Posterior vena cava (tissue), 2 donors: Measurements from ENCODE around the gene PFKFB1. TPM values are rescaled to one million over a fixed set of nuclear protein-coding genes. Genes with fewer than 3 reads are reported as not detected.
"Not testable (repeated sequence)": the region's sequence is repeated elsewhere in the genome, so short reads cannot be mapped to it uniquely, and the experiment has no call there.

Experiments used
- DNase-seq: peaks from one replicate; pipeline ENCODE4 v3.0.0-alpha.2; 2020; ENCODE audit warnings: low spot score
- intact Hi-C, 2 donors: fragments of 100-400 bp; cut with DNase I; formaldehyde crosslinking; loops; one replicate each; pipeline versions ENCODE4 v1.14.1 to v1.14.2; 2022 to 2023
- total RNA-seq, 2 donors: library from RNA; stranded (reverse); fragmentation: NEBNext Ultra II Directional; extraction: Animal tissue kit (Norgen Biotek cat#: 25700); gene quantifications; one replicate each; pipeline ENCODE4 v1.2.1, GENCODE V29; 2021
- donor health status: DM: yes; HTN: yes; CAD: no.
- donor health status: DM: yes; HTN: yes; CAD: no.

Gene PFKFB1
- total RNA-seq, 2 donors from 2014 or later = 0.14 to 0.42 TPM

DNA sequence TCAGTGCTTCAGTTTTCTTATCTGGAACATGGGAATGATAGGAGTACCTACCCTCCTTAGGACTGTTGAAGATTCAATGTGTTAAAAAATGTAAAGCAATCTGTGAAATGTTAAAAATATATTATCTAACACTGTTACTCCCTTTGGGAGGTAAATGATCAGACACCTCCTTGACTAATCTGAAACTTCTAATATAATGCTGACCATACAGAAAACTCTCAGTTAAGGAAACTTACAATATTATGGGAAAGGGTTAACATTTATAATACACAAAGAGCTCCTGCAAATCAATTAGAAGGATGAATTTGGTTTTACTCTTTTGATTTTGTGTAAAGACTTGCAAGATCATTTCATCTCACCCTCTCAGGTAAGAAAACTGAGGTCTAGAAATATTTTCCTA lies 1.6 kb upstream of the PFKFB1 start:
- DNase-seq = no peak
- intact Hi-C loops = no loop called here

DNA sequence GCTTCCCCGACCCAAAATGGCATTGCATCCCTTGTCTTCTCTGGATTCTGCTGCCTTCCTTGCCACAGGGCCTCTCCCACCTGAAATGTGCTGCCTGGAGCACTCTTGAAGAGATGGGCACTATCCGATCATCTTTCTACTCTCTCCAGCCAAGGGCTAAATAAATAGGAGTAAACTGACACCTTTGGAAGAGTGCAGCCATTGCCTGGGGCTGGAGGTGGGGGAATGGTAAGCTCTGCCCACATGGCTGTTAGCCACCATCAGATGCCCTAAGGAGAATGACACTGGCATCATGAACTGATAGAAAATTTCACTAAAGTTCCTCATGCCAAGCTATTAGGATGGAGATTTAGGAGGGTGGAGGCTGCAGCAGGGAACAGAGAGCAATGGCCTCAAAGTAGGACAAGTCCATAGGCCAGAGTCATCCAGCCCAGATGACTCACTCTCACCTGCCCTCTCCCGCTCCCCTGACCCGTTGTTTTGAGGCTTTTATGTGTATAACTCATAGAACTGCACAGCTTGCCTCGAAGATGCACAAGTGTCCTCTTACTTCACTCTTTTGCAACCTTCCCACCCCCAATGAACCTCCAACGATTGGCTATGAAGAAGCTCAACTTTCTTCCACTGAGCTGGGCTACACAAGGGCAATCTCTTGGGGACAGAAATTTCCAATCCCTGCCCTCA lies 822 bp upstream of the PFKFB1 start:
- intact Hi-C loops = no loop called here
- no peak for DNase-seq

DNA sequence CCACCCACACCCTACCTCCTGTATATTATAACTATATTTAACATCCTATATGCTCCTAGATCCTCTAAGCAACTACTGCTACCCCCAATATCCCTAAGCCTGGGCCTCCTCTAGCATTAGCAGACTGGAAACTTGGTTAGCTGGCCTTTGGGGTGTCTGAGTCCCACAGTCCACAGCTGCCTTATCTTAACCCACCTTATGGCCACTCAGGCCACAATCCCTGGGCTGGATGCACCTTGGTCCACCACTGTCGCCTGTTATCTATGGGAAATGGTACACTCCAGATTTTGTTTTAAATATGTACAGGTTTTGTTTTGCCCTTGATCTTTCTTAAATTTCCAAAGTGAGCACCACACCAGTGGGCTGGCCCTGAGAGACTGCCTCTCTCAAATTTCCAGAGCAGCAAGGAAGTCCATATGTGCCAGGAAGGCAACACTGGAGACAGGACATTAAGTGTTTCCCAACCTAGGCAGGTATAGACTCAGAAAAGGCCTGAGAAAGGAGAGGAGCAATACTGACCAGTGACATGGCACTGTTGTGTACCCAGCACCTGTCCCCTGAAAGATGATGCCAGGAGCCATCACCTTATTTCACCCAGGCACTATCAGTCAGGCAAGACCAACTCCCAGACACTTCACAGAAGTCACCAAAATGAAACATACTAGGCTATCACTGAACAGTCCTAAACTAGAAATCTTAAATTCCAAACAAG lies 921 bp downstream of the PFKFB1 start:
- intact Hi-C loops = no loop called here
- no peak for DNase-seq

DNA sequence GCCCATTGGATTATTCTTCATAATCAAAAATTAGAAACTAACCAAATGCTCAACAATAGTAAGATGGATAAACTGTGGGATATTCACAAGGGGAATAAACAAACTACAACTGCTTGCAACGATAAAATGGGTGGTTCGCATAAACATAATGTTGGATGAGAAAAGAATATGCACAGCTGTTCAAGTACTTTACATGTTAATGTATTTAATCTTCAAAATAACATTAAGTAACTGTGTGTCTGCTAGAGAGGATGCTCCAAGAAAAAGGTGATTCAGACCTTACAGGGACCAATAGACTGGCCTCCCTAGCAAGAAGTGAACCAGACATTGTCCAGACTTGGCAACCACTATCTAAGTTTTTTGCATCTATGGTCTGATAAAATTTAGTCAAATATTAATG lies 2.3 kb downstream of the PFKFB1 start:
- intact Hi-C loops = no loop called here
- no peak for DNase-seq

DNA sequence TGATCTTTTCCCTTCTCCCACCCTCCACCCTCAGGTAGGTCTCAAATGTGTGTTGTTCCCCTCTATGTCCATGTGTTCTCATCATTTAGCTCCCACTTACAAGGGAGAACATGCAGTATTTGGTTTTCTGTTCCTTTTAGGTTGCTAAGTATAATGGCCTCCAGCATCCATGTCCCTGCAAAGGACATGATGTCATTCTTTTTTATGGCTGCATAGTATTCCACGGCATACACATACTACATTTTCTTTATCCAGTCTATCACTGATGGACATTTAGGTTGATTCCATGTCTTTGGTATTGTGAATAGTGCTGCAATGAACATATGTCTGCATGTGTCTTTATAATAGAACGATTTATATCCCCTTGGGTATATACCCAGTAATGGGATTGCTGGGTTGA lies 10.7 kb downstream of the PFKFB1 start:
- intact Hi-C loops, DNase-seq: not testable (repeated sequence)

DNA sequence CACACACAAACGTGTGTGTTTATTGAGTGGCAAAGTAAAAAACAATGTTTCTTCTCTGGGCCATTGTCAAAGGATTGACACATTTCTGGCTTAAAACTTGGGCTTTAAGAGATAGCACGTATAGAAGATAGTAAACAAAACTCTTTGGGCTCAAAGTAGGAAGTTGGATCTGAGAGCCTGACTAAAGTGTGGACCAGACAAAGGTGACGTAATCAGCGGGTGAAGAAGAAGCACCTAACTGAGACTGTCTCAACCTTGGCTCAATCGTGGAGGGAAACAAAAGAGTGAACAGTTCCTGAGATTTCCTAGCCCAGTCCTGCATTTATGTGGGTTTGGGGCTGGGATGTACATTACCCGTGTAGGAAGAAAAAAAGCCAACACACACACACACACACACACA lies 13.7 kb downstream of the PFKFB1 start:
- intact Hi-C loops = no loop called here
- no peak for DNase-seq

DNA sequence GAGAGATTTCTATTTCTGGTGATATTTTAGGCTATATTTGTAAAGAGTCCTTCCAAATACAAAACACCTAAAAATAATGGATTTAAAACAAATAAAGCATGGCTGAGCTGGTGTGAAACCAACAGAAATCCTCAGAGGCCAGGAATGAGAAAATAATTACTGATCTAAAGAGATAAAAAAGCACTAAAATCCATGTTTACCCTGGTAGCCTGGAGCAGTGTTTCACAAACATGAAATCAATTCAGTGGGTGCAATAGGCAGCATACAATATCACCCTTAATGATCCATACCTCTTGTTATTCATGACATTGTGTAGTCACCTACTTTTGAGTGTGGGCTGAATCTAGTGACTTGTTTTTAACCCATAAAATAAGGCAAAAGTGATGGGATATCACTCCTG lies 14.6 kb downstream of the PFKFB1 start:
- DNase-seq = no peak
- intact Hi-C loops = no loop called here

DNA sequence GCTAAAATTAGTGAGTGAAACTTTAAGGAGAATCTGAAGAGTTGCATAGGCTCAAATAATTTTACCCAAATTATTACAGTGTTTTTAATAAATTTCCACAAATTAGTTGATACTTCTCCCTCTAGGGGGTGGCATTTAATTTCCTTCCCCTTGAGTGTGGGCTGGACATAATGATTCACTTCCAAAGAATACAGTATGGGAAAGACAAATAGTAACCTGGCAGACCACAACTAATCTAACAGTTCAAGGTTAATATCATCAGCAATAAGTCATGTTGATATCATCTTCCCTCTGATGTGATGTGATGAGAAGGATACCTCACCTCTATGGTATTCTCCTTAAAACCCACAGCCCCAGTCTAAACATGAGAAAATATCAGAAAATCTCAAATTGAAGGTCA lies 15.5 kb downstream of the PFKFB1 start:
- intact Hi-C loops = no loop called here

DNA sequence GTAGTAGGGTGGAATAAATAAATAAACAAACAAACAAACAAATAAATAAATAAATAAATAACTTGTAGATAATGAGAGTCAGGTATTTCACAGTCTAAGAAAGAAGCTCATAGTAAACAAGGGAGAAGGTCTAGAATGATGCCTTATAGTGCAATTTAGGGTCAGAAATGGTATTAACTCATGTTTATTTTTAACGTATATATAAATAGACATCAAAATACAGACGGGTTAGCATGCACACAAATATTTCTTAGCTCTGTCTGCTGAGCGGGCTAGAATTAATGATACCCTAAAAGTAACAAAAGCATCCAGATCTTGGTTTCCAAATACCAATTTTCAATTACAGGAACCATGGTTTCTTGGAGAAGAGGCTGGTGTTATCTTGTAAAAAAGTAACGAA lies 16.6 kb downstream of the PFKFB1 start:
- intact Hi-C loops = no loop called here

More for the DNA sequence above, 15.5 kb downstream of the PFKFB1 start:
- DNase-seq = no peak

DNA sequence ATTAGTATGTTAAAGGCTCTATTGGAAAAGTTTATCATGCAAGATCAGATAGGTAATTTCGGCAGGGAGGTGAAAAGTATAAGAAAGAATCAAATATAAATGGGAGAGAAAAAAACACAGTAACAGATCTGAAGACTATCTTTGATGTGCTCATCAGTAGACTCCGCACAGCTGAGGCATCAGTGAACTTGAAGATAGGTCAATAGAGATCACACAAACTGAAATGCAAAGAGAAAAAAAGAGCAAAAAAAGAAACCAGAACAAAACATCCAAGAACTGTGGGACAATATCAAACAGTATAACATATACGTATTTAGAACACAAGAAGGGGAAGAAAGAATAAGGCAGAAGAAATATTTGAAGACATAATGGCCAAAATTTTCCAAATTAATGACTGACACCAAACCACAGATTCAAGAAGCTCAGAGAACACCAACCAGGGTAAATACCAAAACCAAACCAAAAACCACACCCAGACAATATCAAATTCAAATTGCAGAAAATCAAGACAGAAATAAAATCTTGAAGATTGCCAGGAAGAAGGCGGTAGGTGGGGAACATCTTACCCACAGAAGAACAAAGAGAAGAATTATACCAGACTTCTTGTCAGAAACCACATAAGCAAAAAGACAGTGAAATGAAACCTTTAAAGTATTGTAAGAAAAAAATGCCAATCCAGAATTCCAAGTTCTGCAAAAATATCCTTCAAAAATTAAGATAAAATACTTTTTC lies 29.1 kb downstream of the PFKFB1 start:
- DNase-seq = no peak
- intact Hi-C loops = no loop called here

More for the DNA sequence above, 16.6 kb downstream of the PFKFB1 start:
- DNase-seq = no peak

DNA sequence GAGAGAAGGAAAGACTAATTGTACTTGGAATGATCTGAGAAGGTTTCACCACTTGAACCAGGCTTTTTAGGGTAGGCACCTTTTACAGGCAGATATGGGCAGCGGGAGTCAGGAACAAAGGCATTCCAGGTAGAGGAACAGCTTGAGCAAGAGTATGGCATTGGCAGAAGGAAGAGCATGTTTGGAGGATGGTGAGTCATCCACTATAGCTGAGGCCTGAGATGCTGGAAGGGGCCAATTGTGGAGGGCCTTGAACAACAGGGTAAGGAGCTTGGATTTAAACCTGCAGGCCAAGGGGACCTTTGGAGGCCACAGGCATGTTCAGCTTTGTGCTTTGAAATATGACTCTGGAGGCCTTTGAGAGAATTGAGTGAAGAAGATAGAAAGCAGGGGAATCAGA lies 32.2 kb downstream of the PFKFB1 start:
- intact Hi-C loops = no loop called here

DNA sequence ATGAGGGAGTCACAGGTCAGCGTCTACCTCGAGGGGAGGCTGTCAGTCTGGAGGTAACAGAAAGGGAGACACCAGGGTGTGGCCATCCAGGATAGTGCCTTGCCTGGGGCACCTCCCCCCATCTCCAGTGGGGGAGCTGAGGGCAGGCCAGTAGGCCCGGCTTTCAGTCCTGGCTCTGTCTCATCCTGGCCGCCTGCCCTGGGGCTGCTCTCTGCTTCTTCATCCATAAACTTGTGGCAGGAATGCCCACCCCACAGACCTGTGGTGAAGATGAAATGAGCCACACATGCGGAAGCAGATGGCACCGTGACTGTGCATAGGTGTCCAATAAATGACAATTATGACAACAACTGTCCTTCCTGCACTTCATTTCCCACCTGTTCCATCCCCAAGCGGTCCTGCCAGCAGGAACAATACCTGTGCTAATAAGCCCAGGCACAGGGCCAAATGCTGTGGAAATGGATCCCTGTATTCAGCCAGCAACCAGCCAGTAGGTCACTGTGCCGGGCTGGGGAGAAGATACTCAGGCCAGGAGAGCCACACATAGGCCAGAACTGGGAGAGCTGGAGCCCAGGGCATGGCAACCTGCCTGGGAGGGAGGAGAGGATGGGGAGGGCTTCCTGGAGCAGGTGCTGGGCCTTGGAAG lies 43.1 kb downstream of the PFKFB1 start:
- no peak for DNase-seq
- intact Hi-C loops = no loop called here

More for the DNA sequence above, 32.2 kb downstream of the PFKFB1 start:
- DNase-seq = no peak

DNA sequence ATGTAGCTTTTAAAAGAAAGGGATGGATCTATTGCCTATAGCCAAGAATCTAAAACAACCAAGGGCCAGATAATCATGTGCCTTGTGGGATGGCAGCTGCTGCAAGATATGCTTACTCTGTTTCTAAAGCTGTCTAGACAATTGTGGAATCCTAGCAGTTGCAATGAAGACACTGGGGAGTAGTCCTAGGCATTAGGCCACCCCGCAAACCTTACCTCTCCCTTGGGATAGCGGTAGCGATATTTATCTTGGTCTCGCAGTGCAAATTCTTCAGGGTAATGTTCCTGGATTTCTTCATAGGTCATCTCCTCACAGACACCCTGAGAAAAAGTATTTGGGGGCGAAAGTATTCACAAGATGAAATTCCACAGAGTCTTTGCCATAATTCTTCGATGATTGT lies 48.8 kb downstream of the PFKFB1 start:
- no peak for DNase-seq
- intact Hi-C loops = no loop called here

DNA sequence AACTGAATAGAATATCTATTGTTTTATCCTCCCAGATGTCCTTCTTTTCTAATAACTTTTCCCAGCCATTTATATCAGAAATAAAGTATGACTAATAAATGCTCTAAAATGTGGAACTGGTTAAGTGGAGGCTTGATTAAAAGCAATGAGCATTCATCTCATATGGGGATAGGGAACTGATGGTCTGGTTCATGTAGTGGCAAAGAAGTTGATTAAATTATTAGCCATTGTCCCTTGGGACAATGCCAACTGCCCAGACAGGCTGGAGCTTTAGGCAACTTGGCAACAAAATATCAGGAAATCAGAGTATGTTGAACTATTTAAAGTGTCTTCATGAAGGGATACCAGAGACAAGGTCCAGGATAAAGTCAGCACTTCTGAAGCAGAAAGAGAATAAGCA lies 49.2 kb downstream of the PFKFB1 start:
- intact Hi-C loops = no loop called here
- DNase-seq = no peak

DNA sequence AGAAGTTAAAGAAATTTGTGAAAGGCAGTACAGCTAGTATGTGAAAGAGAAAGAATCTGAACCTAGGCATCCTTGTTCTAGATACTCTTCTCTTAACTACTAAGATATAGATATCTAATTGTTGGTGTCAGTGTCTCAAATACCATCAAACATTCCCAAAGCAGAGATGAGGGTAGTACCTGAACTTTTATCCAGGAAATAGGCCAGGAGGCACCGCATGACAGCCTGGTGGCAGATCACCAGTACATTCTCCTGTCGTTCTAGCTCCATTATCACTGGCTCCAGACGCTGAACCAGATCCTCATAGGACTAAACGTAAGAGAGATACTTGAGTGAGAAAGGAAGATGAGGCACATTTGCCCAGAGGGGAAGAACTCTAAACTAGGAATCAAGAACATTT lies 56.6 kb downstream of the PFKFB1 start:
- intact Hi-C loops = no loop called here
- no peak for DNase-seq

DNA sequence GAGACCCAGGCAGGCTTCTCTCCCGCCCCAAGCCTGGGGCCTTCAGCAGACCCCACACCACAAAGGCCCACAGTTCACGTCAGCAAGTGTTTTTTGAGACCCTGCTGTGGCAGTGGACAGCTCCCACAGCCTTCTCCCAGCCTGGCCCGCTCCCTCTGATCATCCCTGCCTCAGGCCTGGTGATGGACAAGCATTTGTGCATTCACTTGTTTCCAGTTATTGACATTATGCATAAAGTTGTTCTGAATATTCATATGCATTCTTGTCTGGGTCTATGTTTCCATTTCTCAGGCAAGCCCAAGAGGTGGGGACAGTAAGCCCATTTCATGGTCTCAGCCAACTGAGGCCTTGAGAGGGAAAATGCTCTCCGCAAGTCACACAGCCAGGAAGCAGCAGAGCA lies 58.7 kb downstream of the PFKFB1 start:
- intact Hi-C loops = no loop called here
- no peak for DNase-seq

DNA sequence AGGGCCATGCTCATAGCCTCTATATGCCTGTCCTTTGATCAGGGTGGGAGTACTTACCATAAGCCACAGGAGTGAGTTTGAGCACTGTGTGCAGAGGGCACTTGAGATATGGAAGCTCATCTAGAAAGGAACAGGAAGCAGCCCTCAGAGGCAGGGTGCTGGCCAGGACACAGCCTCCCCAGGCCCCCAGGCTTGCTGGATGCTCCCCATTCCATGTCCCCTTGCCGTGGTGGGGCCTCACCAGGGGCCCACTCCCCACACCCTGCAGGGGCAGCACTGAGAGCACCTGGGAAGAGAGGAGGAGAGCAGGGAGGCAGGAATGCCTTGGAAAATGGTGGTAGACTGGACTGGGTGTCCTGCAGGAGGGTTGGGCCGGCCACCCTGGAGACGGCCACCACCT lies 59.1 kb downstream of the PFKFB1 start:
- intact Hi-C loops = no loop called here
- no peak for DNase-seq

DNA sequence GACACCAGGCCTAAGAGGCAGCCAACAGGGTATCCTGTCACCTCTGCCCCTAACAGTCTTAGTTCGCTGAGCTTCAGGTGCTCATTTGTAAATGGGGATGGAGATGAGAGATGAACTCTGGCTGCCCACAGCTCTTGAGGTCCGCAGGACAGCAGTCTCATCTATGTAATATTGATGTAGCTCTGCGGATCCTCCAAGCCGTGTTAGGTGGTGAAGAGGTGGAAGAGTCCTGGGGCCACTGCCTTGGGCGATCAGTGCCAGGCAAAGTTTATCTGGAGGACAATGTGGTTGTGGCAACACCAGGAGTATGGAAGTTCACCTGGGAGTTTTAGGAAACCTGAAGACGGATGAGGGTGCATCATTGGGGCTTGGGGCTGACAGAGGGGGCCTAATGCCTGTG lies 59.9 kb downstream of the PFKFB1 start:
- DNase-seq = no peak
- intact Hi-C loops = no loop called here

DNA sequence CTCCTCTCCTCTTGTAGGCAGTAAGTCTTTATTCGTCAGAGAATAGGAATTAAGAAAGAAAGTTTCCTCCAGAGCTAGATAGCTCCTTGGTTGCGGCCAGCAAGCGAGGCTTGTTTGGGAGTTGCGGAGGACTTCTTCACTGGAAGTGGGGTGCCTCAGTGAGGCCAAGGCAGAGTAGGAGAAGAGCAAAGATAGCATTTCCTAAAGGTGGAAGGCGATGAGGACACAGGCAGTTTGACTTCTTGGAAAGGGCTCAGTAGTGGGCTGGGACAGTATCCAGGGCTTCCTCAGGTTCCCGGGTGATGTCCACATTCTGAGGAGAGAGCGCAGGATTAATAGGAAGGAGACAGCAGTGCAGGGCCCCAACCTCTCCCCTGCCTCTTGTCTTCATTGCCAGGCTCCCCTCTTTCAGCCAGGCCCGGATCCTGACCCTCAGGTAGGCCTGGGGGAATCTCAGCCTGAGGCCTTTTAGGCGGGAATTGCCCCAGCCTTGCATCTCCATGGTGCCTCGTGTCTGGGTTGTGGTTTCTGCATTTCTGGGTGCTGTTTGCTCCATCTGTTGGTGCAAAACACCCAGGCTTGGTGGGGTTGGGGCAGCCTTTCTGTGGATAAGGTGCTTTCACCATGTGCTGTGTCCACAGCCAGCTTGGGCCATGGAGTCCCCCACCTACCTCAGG lies 60.7 kb downstream of the PFKFB1 start:
- DNase-seq = no peak
- intact Hi-C loops = no loop called here

DNA sequence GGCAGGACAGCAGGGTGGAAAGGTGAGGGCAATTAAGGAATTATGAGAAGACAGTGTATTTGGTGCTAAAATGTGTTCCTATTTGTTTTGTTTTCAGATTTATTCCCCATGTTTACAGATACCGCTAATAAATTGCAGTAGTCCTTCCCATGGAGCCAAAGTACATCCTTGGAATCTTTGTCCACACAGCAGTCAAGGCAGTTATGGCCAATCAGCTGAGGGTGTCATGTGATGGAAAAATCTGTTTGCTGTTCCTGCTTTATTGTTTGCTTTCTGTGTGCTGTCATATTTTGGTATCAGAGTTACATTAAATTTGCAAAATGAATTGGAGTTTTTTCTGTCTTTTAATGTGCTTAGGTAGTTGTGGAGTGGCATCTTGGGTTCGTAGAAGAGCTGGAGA lies 62.9 kb downstream of the PFKFB1 start:
- intact Hi-C loops = no loop called here
- DNase-seq = no peak
